PC-9 (cell line): ENCODE data around the gene A4GNT. TPM values are rescaled to one million over a fixed set of nuclear protein-coding genes. Genes with fewer than 3 reads are reported as not detected.

Experiments used
- BruUV-seq: library from RNA; stranded (reverse); fragments of 400-500 nt; replicated peaks from 2 replicates; lab custom pipeline; 2021; lab: Mats Ljungman, UMichigan
- CTCF ChIA-PET: fragments of 300-600 bp; sonication (Branson Sonifier 250); formaldehyde crosslinking; loops from one replicate; lab custom pipeline; 2022; ENCODE audit warnings: antibody characterized with exemption; lab: Charles Lee
- POLR2A ChIA-PET: fragments of 300-600 bp; sonication (Branson Sonifier 250); formaldehyde crosslinking; loops from one replicate; lab custom pipeline; 2022; ENCODE audit warnings: antibody characterized with exemption; ENCODE audit not compliant: unreplicated experiment; lab: Charles Lee
- DNase-seq, 2 experiments: peaks; one replicate each; pipeline versions ENCODE4 v3.0.0 to v3.0.0-alpha.2; 2015 to 2022; ENCODE audit warnings: mixed read lengths in 1 of 2
- H2AFZ ChIP-seq: fragments of 200-600 bp; sonication (generic); 2 replicates; pipeline ENCODE4 v1.8.1; 2017; ENCODE audit warnings: antibody characterized with exemption
- H3F3A ChIP-seq: fragments of 200-600 bp; sonication (generic); 2 replicates; pipeline ENCODE4 v1.8.1; 2017; ENCODE audit warnings: antibody characterized with exemption, mild to moderate bottlenecking, low read depth; ENCODE audit not compliant: insufficient read depth
- H3K27ac ChIP-seq: fragments of 200-600 bp; sonication (generic); 2 replicates; pipeline ENCODE4 v1.6.1; 2016; ENCODE audit warnings: mixed run types
- H3K27me3 ChIP-seq: fragments of 200-600 bp; sonication (generic); 2 replicates; pipeline ENCODE4 v1.6.1; 2016; ENCODE audit warnings: low read depth, mixed run types; ENCODE audit not compliant: insufficient read depth
- H3K36me3 ChIP-seq: fragments of 200-600 bp; sonication (generic); 2 replicates; pipeline ENCODE4 v1.6.1; 2016; ENCODE audit warnings: low read depth, mixed run types
- H3K4me1 ChIP-seq: fragments of 200-600 bp; sonication (generic); replicated peaks from 2 replicates; pipeline ENCODE4 v1.6.1; 2016; ENCODE audit warnings: mixed run types; ENCODE audit not compliant: insufficient read depth
- H3K4me2 ChIP-seq: fragments of 200-600 bp; sonication (generic); 2 replicates; pipeline ENCODE4 v1.6.1; 2017; ENCODE audit warnings: mixed run types
- H3K4me3 ChIP-seq: fragments of 200-600 bp; sonication (generic); 2 replicates; pipeline ENCODE4 v1.6.1; 2016; ENCODE audit warnings: mixed run types
- H3K79me2 ChIP-seq: fragments of 200-600 bp; sonication (generic); 2 replicates; pipeline ENCODE4 v1.6.1; 2017; ENCODE audit warnings: low read depth, mixed run types
- H3K9me2 ChIP-seq: fragments of 200-600 bp; sonication (generic); 2 replicates; pipeline ENCODE4 v1.8.1; 2017; ENCODE audit warnings: mild to moderate bottlenecking; ENCODE audit not compliant: insufficient read depth
- H3K9me3 ChIP-seq: fragments of 200-600 bp; sonication (generic); 2 replicates; pipeline ENCODE4 v1.8.1; 2016; ENCODE audit warnings: low read depth; ENCODE audit not compliant: insufficient read depth
- H4K20me1 ChIP-seq: fragments of 200-600 bp; sonication (generic); 2 replicates; pipeline ENCODE4 v1.8.1; 2017; ENCODE audit not compliant: insufficient read depth
- CTCF ChIP-seq: fragments of 200-600 bp; sonication (generic); conservative IDR thresholded peaks from 2 replicates; pipeline ENCODE4 v1.6.1; 2017; ENCODE audit warnings: mixed run types, antibody characterized with exemption, mild to moderate bottlenecking, moderate library complexity
- EZH2 ChIP-seq: fragments of 200-600 bp; sonication (generic); IDR thresholded peaks from 2 replicates; pipeline ENCODE4 v1.8.0; 2017; ENCODE audit warnings: antibody characterized with exemption, low read depth
- intact Hi-C: fragments of 100-400 bp; cut with micrococcal nuclease; formaldehyde crosslinking; loops from one replicate; pipeline ENCODE4 v1.10.0; 2022; ENCODE audit not compliant: unreplicated experiment
- total RNA-seq: library from RNA; stranded (reverse); gene quantifications from 2 replicates; pipeline ENCODE4 v1.2.3, GENCODE V29; 2021

A4GNT gene
- total RNA-seq, 1 experiment from 2014 or later = not detected

DNA sequence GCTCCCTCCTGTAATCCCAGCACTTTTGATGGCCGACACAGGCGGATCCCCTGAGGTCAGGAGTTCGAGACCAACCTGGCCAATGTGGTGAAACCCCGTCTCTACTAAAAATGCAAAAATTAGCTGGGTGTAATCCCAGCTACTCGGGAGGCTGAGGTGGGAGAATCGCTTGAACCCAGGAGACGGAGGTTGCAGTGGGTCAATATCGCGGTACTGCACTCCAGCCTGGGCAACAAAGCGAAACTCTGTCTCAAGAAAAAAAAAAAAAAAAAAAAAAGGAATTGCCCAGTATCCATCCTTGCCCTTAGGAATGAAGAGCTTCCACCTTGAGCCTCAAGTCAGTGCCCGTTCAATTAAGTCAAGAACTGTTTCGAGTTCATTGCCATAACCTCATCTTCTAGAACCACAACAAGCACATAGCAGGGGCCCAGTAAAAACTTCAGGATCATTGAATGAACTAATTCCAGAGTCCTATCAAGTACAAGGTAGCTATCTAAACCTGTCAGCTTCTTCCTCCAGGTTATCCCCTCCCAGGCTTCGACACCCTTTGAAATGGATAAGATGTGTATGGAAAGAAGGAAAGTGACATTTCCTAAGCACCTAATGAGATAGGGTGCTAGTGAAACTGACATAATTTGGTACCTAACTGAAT, 41.7 kb upstream of the A4GNT start:
- ChIA-PET POLR2A (interaction anchor here (0.6 to 0.7 kb wide), 4 partner anchors 316 to 1408 kb away, joined by 4 to 5 read pairs (median 4); partner anchors contain the start of gene CEP70), CTCF (interaction anchor here (0.6 to 0.9 kb wide), 4 partner anchors 12 to 767 kb away, joined by 3 to 6 read pairs (median 4); partner anchors contain the start of gene ARMC8)
- Histone ChIP-seq H3K4me2 (peak overlapping the region; percentile 85), H3K4me3 (peak overlapping the region; percentile 88), H3K4me1 (peaks cover 12% of the 10 kb centered on the region), H3K9me3 (no peaks in the 10 kb centered on the region), H3K79me2 (peaks cover 29% of the 10 kb centered on the region), H3F3A (no peaks in the 10 kb centered on the region), H3K36me3 (peaks cover 12% of the 10 kb centered on the region), H3K27me3 (no peaks in the 10 kb centered on the region), H3K9me2 (no peaks in the 10 kb centered on the region), H3K27ac (no peak overlapping the region; the same call in 1 of the 2 replicates), H2AFZ (peak overlapping the region; percentile 100), H4K20me1 (no peaks in the 10 kb centered on the region)
- intact Hi-C loops = loop anchor here (1.0 kb wide), 2 partner anchors 13 to 106 kb away; partner anchors contain the start of gene ARMC8
- no peak for DNase-seq
- TF ChIP-seq CTCF (no peak), EZH2 (no peak)
- BruUV-seq = TSS peak; percentile 62

GRCh38 chr3:138172625-138173024, 40.4 kb upstream of the A4GNT start:
- peaks cover 29% of the 10 kb centered on the region for H3K79me2 ChIP-seq
- peaks cover 14% of the 10 kb centered on the region for H3K36me3 ChIP-seq
- no peaks in the 10 kb centered on the region for H3K9me2 ChIP-seq
- POLR2A ChIA-PET = no interaction called here
- peak overlapping the region; percentile 85; the same call in 1 of the 2 replicates for H3K4me2 ChIP-seq
- intact Hi-C loops = no loop called here
- BruUV-seq = no TSS peak
- CTCF ChIA-PET = interaction anchor here (0.9 kb wide), 1 partner anchor 13 kb away, joined by 3 read pairs; no protein-coding TSS in a partner anchor
- H3K27ac ChIP-seq = no peak overlapping the region
- no peak overlapping the region for H3K4me3 ChIP-seq
- H3K27me3 ChIP-seq = no peaks in the 10 kb centered on the region
- DNase-seq = no peak
- H2AFZ ChIP-seq = no peak overlapping the region
- H4K20me1 ChIP-seq = no peaks in the 10 kb centered on the region
- no peaks in the 10 kb centered on the region for H3K9me3 ChIP-seq
- TF ChIP-seq EZH2 (no peak), CTCF (no peak)
- no peaks in the 10 kb centered on the region for H3F3A ChIP-seq
- H3K4me1 ChIP-seq = peaks cover 12% of the 10 kb centered on the region

GRCh38 chr3:138165061-138165460, 32.9 kb upstream of the A4GNT start:
- H3K36me3 ChIP-seq = peaks cover 13% of the 10 kb centered on the region; the same call in 1 of the 2 replicates
- TF ChIP-seq EZH2 (no peak), CTCF (no peak)
- no peaks in the 10 kb centered on the region for H4K20me1 ChIP-seq
- no TSS peak for BruUV-seq
- no peaks in the 10 kb centered on the region for H3K9me3 ChIP-seq
- no peaks in the 10 kb centered on the region for H3K9me2 ChIP-seq
- H3K79me2 ChIP-seq = no peaks in the 10 kb centered on the region
- no peaks in the 10 kb centered on the region for H3K27me3 ChIP-seq
- no peak for DNase-seq
- H3K27ac ChIP-seq = no peak overlapping the region
- no peak overlapping the region for H3K4me2 ChIP-seq
- H3K4me3 ChIP-seq = no peak overlapping the region
- intact Hi-C loops = no loop called here
- CTCF ChIA-PET = no interaction called here
- no peak overlapping the region for H2AFZ ChIP-seq
- no peaks in the 10 kb centered on the region for H3K4me1 ChIP-seq
- POLR2A ChIA-PET = no interaction called here
- H3F3A ChIP-seq = no peaks in the 10 kb centered on the region
